ENCODE measurements around the gene PKHD1.
"Not testable (repeated sequence)": the region's sequence is repeated elsewhere in the genome, so short reads cannot be mapped to it uniquely, and the experiment has no call there.

DNA sequence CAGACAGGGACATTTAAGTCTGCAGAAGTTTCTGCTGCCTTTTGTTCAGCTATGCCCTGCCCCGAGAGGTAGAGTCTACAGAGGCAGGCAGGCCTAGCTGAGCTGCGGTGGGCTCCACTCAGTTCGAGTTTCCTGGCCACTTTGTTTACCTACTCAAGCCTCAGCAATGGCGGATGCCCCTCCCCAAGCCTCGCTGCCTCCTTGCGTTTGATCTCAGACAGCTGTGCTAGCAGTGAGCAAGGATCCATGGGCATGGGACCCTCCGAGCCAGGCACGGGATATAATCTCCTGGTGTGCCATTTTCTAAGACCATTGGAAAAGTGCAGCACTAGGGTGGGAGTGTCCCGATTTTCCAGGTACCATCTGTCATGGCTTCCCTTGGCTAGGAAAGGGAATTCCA is 164.9 kb downstream of the PKHD1 start:
- TF ChIP-seq, protein P1, sequence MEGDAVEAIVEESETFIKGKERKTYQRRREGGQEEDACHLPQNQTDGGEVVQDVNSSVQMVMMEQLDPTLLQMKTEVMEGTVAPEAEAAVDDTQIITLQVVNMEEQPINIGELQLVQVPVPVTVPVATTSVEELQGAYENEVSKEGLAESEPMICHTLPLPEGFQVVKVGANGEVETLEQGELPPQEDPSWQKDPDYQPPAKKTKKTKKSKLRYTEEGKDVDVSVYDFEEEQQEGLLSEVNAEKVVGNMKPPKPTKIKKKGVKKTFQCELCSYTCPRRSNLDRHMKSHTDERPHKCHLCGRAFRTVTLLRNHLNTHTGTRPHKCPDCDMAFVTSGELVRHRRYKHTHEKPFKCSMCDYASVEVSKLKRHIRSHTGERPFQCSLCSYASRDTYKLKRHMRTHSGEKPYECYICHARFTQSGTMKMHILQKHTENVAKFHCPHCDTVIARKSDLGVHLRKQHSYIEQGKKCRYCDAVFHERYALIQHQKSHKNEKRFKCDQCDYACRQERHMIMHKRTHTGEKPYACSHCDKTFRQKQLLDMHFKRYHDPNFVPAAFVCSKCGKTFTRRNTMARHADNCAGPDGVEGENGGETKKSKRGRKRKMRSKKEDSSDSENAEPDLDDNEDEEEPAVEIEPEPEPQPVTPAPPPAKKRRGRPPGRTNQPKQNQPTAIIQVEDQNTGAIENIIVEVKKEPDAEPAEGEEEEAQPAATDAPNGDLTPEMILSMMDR (IDR thresholded peaks at IDR 0.05) = not testable (repeated sequence)
- TF ChIP-seq POLR2AphosphoS5 (IDR thresholded peaks at IDR 0.05) = not testable (repeated sequence)
